ENCODE data around the gene PRKD2.

PRKD2 gene

DNA sequence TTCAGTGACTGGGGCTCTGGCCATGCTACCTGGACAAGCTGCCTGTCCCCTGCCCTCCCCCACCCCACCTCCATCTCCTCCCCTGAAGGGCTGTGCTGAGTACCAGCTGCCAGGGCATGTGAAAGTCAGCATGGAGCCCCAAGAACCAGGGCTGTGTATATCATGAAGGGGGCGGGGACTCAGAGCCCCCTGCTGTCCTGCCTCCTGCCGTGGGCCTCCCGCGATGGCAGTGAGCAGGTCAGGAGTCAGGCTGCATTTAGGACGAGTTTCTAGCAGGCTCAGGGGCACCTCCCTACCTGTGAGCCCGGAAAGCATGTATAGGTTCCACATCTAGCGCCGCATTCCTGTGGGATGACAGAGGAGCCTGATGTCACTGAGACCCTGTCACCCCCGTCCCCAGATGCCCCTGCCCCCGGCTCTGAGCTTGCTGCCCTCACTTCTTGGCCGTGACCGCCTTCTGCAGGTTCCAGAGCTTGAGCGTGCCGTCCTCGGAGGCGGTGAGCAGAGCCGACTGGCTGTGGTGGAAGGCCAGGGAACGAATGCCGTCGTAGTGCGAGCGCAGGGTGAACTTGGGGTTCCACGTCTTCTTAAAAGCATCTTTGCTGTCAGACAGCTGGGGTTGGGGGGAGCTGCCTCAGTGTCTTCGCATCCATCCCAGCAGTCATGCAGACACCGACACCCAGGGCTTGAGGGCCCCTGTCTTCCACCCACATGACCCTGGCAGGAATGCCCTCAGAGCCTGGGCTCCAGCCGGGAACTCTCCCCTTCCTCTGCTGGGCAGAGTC, 8.3 kb upstream of the PRKD2 start:
- DNase-seq (ENCODE audit: low read depth) = no peak
- TF ChIP-seq CTCF (IDR thresholded peaks at IDR 0.05; ENCODE audit: low read length, missing control alignments) = no peak
- no peak overlapping the region for H3K4me3 ChIP-seq (replicated peaks; ENCODE audit: low read depth, low read length)

- no peak for TF ChIP-seq CTCF (IDR thresholded peaks at IDR 0.05; ENCODE audit: low read length, missing control alignments)
- no peak overlapping the region for H3K4me3 ChIP-seq (replicated peaks; ENCODE audit: low read depth, low read length)
- DNase-seq (ENCODE audit: low read depth) = no peak
These were observed 7.6 kb upstream of the PRKD2 start for GRCh38 chr19:46724468-46724867.

- TF ChIP-seq CTCF (IDR thresholded peaks at IDR 0.05; ENCODE audit: low read length, missing control alignments) = no peak
- no peak overlapping the region for H3K4me3 ChIP-seq (replicated peaks; ENCODE audit: low read depth, low read length)
- DNase-seq (ENCODE audit: low read depth) = no peak
These were observed 6.6 kb upstream of the PRKD2 start for GRCh38 chr19:46723471-46723870.

GRCh38 chr19:46723023-46723461, 6.1 kb upstream of the PRKD2 start:
- no peak for TF ChIP-seq CTCF (IDR thresholded peaks at IDR 0.05; ENCODE audit: low read length, missing control alignments)
- H3K4me3 ChIP-seq (replicated peaks; ENCODE audit: low read depth, low read length) = no peak overlapping the region
- DNase-seq (ENCODE audit: low read depth) = no peak

DNA sequence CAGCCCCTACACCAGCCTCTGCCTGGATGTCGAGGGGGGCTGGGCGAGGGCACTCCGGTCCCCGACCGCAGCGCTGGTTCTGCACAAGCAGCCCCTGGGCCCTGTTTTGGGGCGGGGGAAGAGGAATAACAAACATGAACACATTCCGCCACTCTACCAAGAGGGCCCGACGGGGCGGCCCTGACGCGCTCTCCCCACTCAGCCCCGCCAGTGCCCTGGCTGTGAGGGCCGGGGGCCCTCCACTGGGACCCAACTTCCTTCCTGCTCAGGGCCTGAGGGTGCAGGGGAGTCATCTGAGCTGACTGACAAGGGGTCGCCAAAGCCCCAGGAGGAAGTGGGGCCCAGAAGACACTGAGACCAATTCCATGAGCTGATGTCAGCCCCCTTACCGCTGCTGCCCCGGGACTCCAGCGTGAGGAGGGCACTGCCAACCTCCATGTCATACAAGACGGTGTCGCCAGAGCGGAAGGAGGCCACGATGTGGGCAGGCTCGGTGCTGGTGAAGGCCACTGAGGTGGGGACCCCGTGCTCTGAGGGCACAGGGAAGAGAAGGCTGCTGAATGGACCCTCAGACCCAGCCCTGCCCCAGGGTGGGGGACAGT, 5.6 kb upstream of the PRKD2 start:
- H3K4me3 ChIP-seq (replicated peaks; ENCODE audit: low read depth, low read length) = no peak overlapping the region
- TF ChIP-seq CTCF (IDR thresholded peaks at IDR 0.05; ENCODE audit: low read length, missing control alignments) = no peak
- DNase-seq (ENCODE audit: low read depth) = no peak

- H3K4me3 ChIP-seq (replicated peaks; ENCODE audit: low read depth, low read length) = no peak overlapping the region
- no peak for TF ChIP-seq CTCF (IDR thresholded peaks at IDR 0.05; ENCODE audit: low read length, missing control alignments)
- no peak for DNase-seq (ENCODE audit: low read depth)
These were observed 5.1 kb upstream of the PRKD2 start for GRCh38 chr19:46722004-46722380.

Measured in fibroblast of pulmonary artery (primary cell).